Measurements from ENCODE around the gene BPI. TPM values are rescaled to one million over a fixed set of nuclear protein-coding genes. Genes with fewer than 3 reads are reported as not detected.
"Not testable (repeated sequence)": the region's sequence is repeated elsewhere in the genome, so short reads cannot be mapped to it uniquely, and the experiment has no call there.

The BPI gene
- total RNA-seq, 1 donor from 2014 or later: not detected

DNA sequence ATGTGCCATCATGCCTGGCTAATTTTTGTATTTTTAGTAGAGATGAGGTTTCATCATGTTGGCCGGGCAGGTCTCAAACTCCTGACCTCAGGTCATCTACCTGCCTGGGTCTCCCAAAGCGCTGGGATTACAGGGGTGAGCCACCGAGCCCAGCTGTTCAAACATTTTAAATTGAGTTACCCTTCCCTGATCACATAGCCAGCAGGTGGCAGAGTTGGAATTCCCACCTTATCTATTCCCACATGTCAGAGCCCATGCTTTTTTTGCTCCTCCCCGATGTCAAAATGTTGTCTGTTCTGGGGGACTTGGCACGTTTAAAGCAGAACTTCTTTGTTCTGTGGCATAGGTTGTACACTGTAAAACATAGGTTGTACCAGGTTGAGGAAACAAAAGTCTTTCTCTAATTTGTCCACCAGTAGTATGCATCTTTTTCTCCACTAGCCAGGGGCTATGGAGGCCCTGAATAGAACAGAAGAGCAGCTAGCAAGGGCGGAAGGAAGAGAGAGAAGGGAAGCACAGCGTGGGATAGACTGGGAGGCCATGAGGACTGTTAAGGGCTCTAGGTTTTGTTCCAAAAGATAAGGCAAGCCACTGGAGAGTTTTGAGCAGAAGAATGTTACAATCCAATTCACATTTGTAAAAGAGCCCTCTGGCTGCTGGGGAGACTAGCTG is 35.0 kb downstream of the BPI start:
- Histone ChIP-seq H3K4me3 (no peak overlapping the region), H3K36me3 (no peaks in the 10 kb centered on the region), H3K27me3 (no peaks in the 10 kb centered on the region), H3K4me1 (no peaks in the 10 kb centered on the region), H3K27ac (no peak overlapping the region), H3K9me3 (no peaks in the 10 kb centered on the region)
- no peak for DNase-seq (ENCODE audit: low spot score in 2 of 2)
- TF ChIP-seq, protein P1, sequence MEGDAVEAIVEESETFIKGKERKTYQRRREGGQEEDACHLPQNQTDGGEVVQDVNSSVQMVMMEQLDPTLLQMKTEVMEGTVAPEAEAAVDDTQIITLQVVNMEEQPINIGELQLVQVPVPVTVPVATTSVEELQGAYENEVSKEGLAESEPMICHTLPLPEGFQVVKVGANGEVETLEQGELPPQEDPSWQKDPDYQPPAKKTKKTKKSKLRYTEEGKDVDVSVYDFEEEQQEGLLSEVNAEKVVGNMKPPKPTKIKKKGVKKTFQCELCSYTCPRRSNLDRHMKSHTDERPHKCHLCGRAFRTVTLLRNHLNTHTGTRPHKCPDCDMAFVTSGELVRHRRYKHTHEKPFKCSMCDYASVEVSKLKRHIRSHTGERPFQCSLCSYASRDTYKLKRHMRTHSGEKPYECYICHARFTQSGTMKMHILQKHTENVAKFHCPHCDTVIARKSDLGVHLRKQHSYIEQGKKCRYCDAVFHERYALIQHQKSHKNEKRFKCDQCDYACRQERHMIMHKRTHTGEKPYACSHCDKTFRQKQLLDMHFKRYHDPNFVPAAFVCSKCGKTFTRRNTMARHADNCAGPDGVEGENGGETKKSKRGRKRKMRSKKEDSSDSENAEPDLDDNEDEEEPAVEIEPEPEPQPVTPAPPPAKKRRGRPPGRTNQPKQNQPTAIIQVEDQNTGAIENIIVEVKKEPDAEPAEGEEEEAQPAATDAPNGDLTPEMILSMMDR (IDR thresholded peaks at IDR 0.05): peak in 1 of 3 experiments; percentile 15
- intact Hi-C loops (cut with DNase I): no loop called here

DNA sequence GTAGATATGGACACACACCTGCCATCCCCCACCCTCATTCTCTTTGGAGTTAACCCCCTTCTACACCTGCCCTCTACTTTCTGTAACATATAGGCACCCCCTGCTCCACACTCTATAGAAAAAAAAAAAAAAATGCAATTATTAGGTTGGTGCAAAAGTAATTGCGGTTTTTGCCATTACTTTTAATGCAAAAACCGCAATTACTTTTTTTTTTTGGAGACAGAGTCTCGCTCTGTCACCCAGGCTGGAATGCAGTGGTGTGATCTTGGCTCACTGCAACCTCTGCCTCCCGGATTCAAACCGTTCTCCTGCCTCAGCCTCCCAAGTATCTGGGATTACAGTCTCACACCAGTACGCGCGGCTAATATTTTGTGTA is 35.6 kb downstream of the BPI start:
- H3K27me3 ChIP-seq; H3K9me3 ChIP-seq; H3K36me3 ChIP-seq; H3K4me1 ChIP-seq; H3K4me3 ChIP-seq; intact Hi-C loops (cut with DNase I); H3K27ac ChIP-seq; DNase-seq (ENCODE audit: low spot score in 2 of 2): not testable (repeated sequence)

DNA sequence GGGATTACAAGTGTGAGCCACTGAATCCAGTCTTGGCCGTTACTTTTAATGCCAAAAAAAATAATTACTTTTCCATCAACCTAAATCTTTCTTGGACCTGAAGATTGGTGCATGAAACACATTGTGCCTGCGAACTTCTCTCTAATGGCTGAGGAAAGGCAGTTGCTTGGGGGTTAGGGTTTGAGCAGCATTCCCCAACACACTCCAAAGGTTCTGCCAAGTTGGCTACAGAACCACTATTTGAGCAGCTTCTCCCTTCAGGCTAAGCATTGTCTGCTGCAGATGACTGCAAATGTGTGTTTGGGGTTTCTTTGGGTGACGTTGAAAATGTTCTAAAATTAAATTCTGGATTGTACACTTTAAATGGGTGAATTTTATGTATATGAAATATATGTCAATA is 36.0 kb downstream of the BPI start:
- Histone ChIP-seq H3K27me3 (no peaks in the 10 kb centered on the region), H3K9me3 (no peaks in the 10 kb centered on the region), H3K36me3 (no peaks in the 10 kb centered on the region), H3K4me3 (no peak overlapping the region), H3K27ac (no peak overlapping the region), H3K4me1 (no peaks in the 10 kb centered on the region)
- no peak for DNase-seq (ENCODE audit: low spot score in 2 of 2)
- TF ChIP-seq, protein P1 (IDR thresholded peaks at IDR 0.05): no peak
- intact Hi-C loops (cut with DNase I): no loop called here

DNA sequence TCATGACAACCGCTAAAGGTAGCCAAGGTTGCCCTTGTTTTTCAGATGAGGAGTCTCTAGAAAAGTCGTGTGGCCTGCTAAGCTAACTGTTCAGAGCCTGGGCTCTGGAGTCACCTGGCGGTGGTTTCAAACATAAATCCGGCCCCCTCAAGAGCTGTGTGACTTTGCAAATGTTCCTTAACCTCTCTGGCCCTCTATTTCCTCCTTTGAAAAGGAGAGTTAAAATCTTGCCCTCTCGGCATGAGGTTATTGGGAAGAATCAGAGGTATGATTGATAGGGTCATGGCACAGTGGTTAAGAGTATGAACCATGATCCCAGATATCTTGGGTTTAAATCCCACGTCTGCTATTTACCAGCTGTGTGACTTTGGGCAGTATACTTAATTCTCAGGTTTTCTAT is 36.7 kb downstream of the BPI start:
- H3K4me1 ChIP-seq: no peaks in the 10 kb centered on the region
- H3K27me3 ChIP-seq: no peaks in the 10 kb centered on the region
- no peak for DNase-seq (ENCODE audit: low spot score in 2 of 2)
- TF ChIP-seq, protein P1 (IDR thresholded peaks at IDR 0.05): no peak
- no peak overlapping the region for H3K27ac ChIP-seq
- no peaks in the 10 kb centered on the region for H3K9me3 ChIP-seq
- H3K36me3 ChIP-seq: no peaks in the 10 kb centered on the region
- intact Hi-C loops (cut with DNase I): no loop called here
- H3K4me3 ChIP-seq: no peak overlapping the region

DNA sequence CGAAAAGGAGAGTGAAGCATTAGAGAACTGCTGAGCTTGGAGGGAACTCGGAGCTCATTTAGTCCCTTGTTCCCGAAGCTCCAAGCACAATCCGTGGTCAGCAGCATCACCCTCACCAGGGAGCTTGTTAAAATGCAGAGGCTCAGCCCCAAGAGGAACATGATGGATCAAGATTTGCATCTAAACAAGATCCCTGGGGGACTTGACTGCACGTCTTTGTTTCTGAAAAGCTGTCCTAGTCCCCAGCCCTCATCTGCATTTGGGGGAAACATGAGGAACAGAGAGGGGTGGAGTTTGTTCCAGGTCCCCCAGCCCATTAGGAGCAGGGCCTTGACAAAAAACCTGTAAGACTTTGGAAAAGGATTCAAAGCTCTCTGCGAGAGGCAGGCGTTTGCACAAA is 38.3 kb downstream of the BPI start:
- H3K36me3 ChIP-seq: no peaks in the 10 kb centered on the region
- no peak overlapping the region for H3K4me3 ChIP-seq
- no peaks in the 10 kb centered on the region for H3K27me3 ChIP-seq
- no peak overlapping the region for H3K27ac ChIP-seq
- DNase-seq (ENCODE audit: low spot score in 2 of 2): no peak
- H3K4me1 ChIP-seq: no peaks in the 10 kb centered on the region
- intact Hi-C loops (cut with DNase I): no loop called here
- no peaks in the 10 kb centered on the region for H3K9me3 ChIP-seq
- TF ChIP-seq, protein P1 (IDR thresholded peaks at IDR 0.05): no peak

DNA sequence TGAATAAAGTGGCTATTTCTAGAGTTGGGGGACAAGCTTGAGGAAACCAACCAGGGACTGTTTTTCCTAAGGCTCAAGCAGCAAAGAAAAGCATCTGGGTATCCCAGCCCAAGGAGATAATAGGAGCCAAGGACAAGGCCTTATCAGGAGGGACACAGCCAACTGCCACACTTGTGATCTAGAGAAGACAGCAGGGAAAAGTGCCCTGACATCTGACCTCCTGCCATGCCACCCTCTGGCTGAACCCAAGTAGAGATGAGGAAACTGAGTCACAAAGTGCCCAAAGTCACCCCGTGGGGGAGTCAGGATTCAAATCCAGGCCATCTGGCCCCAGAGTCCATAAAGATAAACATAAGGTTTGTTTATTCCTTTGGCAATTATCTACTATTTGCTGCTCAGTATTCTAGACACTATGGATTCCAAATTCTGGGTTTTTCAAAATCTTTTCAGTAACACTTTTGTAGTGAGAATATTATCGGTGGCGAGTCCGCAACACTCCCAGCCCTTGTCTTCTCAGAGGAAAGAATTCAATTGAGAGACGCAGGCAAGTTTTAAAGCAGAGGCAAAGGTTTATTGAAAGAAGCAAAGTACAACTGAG is 38.9 kb downstream of the BPI start:
- no peak for DNase-seq (ENCODE audit: low spot score in 2 of 2)
- intact Hi-C loops (cut with DNase I): no loop called here
- Histone ChIP-seq H3K27ac (no peak overlapping the region), H3K27me3 (no peaks in the 10 kb centered on the region), H3K9me3 (no peaks in the 10 kb centered on the region), H3K4me1 (no peaks in the 10 kb centered on the region), H3K4me3 (peak overlapping the region in 1 of 2 donors; percentile 16), H3K36me3 (no peaks in the 10 kb centered on the region)
- TF ChIP-seq, protein P1 (IDR thresholded peaks at IDR 0.05): no peak
